H9 (cell line): Measurements from ENCODE around the gene AP2M1. TPM values are rescaled to one million over a fixed set of nuclear protein-coding genes. Genes with fewer than 3 reads are reported as not detected.

Experiments
- DNase-seq: peaks from one replicate; pipeline ENCODE4 v3.0.0-alpha.2; 2017
- H2AFZ ChIP-seq: one replicate; pipeline ENCODE4 v1.6.1; 2013; ENCODE audit warnings: mild to moderate bottlenecking, low read length, control low read depth, moderate library complexity
- H2AK5ac ChIP-seq: 2 replicates; pipeline ENCODE4 v1.6.1; 2013; ENCODE audit warnings: low read length, control low read depth, mixed read lengths; ENCODE audit not compliant: insufficient read length
- H2BK120ac ChIP-seq: one replicate; pipeline ENCODE4 v1.6.1; 2013; ENCODE audit warnings: low read depth, mild to moderate bottlenecking, low read length, control low read depth, inconsistent platforms; ENCODE audit not compliant: poor library complexity, severe bottlenecking
- H2BK12ac ChIP-seq: 2 replicates; pipeline ENCODE4 v1.6.1; 2013; ENCODE audit warnings: low read length, control low read depth, mixed read lengths, low read depth; ENCODE audit not compliant: insufficient read length
- H2BK15ac ChIP-seq: 2 replicates; pipeline ENCODE4 v1.6.1; 2013; ENCODE audit warnings: low read depth, low read length, control low read depth
- H2BK20ac ChIP-seq: one replicate; pipeline ENCODE4 v1.6.1; 2013; ENCODE audit warnings: low read depth, mild to moderate bottlenecking, low read length, control low read depth, inconsistent platforms; ENCODE audit not compliant: poor library complexity, severe bottlenecking
- H2BK5ac ChIP-seq: 2 replicates; pipeline ENCODE4 v1.6.1; 2013; ENCODE audit warnings: low read length, control low read depth, mixed read lengths; ENCODE audit not compliant: insufficient read length
- H3K14ac ChIP-seq: 2 replicates; pipeline ENCODE4 v1.6.1; 2013; ENCODE audit warnings: low read length, control low read depth; ENCODE audit not compliant: insufficient read depth
- H3K18ac ChIP-seq: 2 replicates; pipeline ENCODE4 v1.6.1; 2013; ENCODE audit warnings: low read depth, mild to moderate bottlenecking, mixed read lengths, low read length, control low read depth; ENCODE audit not compliant: insufficient read length
- H3K23ac ChIP-seq: 2 replicates; pipeline ENCODE4 v1.6.1; 2013; ENCODE audit warnings: low read length, control low read depth, mixed read lengths, low read depth; ENCODE audit not compliant: insufficient read length
- H3K23me2 ChIP-seq: 2 replicates; pipeline ENCODE4 v1.6.1; 2013; ENCODE audit warnings: low read depth, mild to moderate bottlenecking, mixed read lengths, low read length, control low read depth; ENCODE audit not compliant: insufficient read length, poor library complexity, severe bottlenecking
- H3K27ac ChIP-seq: 2 replicates; pipeline ENCODE4 v1.5.1; 2013; ENCODE audit warnings: low read length, control low read depth, mixed read lengths, low read depth; ENCODE audit not compliant: insufficient read length
- H3K27me3 ChIP-seq: 2 replicates; pipeline ENCODE4 v1.6.1; 2013; ENCODE audit warnings: low read length, control low read depth, inconsistent platforms; ENCODE audit not compliant: insufficient read depth
- H3K4ac ChIP-seq: 2 replicates; pipeline ENCODE4 v1.6.1; 2013; ENCODE audit warnings: low read depth, mild to moderate bottlenecking, control low read depth, inconsistent platforms, low read length, moderate library complexity
- H3K4me1 ChIP-seq: 2 replicates; pipeline ENCODE4 v1.6.1; 2013; ENCODE audit warnings: low read length, control low read depth, inconsistent platforms; ENCODE audit not compliant: insufficient read depth
- H3K4me2 ChIP-seq: 2 replicates; pipeline ENCODE4 v1.6.1; 2013; ENCODE audit warnings: low read length, control low read depth, mixed read lengths; ENCODE audit not compliant: insufficient read length, insufficient read depth
- H3K56ac ChIP-seq: 2 replicates; pipeline ENCODE4 v1.6.1; 2013; ENCODE audit warnings: low read depth, mild to moderate bottlenecking, mixed read lengths, low read length, control low read depth; ENCODE audit not compliant: insufficient read length
- H3K79me1 ChIP-seq: 2 replicates; pipeline ENCODE4 v1.6.1; 2013; ENCODE audit warnings: low read depth, mild to moderate bottlenecking, moderate library complexity, low read length, control low read depth, inconsistent platforms; ENCODE audit not compliant: insufficient read depth, poor library complexity, severe bottlenecking
- H3K79me2 ChIP-seq: 2 replicates; pipeline ENCODE4 v1.6.1; 2013; ENCODE audit warnings: low read length, control low read depth, inconsistent platforms; ENCODE audit not compliant: insufficient read depth
- H3K9ac ChIP-seq: 2 replicates; pipeline ENCODE4 v1.6.1; 2013; ENCODE audit warnings: low read length, control low read depth, mixed read lengths; ENCODE audit not compliant: insufficient read length; ENCODE audit errors: extremely low read depth
- H3K9me3 ChIP-seq: one replicate; pipeline ENCODE4 v1.6.1; 2013; ENCODE audit warnings: low read depth, low read length, inconsistent platforms; ENCODE audit not compliant: control insufficient read depth
- H3T11ph ChIP-seq: one replicate; pipeline ENCODE4 v1.6.1; 2013; ENCODE audit warnings: mild to moderate bottlenecking, low read length, control low read depth, inconsistent platforms
- H4K20me1 ChIP-seq: one replicate; pipeline ENCODE4 v1.6.1; 2013; ENCODE audit not compliant: control insufficient read depth, insufficient read length, insufficient read depth
- H4K5ac ChIP-seq: 2 replicates; pipeline ENCODE4 v1.6.1; 2013; ENCODE audit warnings: low read depth, mild to moderate bottlenecking, mixed read lengths, low read length, control low read depth; ENCODE audit not compliant: insufficient read length
- H4K8ac ChIP-seq: replicated peaks from 2 replicates; pipeline ENCODE4 v1.6.1; 2013; ENCODE audit warnings: low read length, control low read depth, mixed read lengths, low read depth; ENCODE audit not compliant: insufficient read length
- H4K91ac ChIP-seq: 2 replicates; pipeline ENCODE4 v1.6.1; 2013; ENCODE audit warnings: low read depth, mild to moderate bottlenecking, moderate library complexity, mixed read lengths, low read length, control low read depth; ENCODE audit not compliant: insufficient read length
- H3K27ac Mint-ChIP-seq, 3 experiments: 2 replicates in 2 of 3; 3 replicates in 1 of 3; pipeline ENCODE4 v1.8.0; 2020 to 2021; ENCODE audit warnings: mixed read lengths in 3 of 3, mild to moderate bottlenecking in 1 of 3, moderate library complexity in 1 of 3
- H3K27me3 Mint-ChIP-seq: 2 replicates; pipeline ENCODE4 v1.8.0; 2021; ENCODE audit warnings: low read depth, mild to moderate bottlenecking, moderate library complexity, mixed read lengths
- H3K36me3 Mint-ChIP-seq, 3 experiments: 2 replicates in 2 of 3; 3 replicates in 1 of 3; pipeline ENCODE4 v1.8.0; 2020 to 2021; ENCODE audit warnings: low read depth in 3 of 3, mixed read lengths in 3 of 3; ENCODE audit not compliant: insufficient read depth in 1 of 3
- H3K4me1 Mint-ChIP-seq, 2 experiments: 2 replicates each; pipeline ENCODE4 v1.8.0; 2020; ENCODE audit warnings: mixed read lengths in 2 of 2
- H3K4me3 Mint-ChIP-seq, 2 experiments: 2 replicates in 1 of 2; 3 replicates in 1 of 2; pipeline ENCODE4 v1.8.0; 2020 to 2021; ENCODE audit warnings: mild to moderate bottlenecking in 2 of 2, mixed read lengths in 2 of 2, moderate library complexity in 1 of 2
- H3K9me3 Mint-ChIP-seq, 2 experiments: 2 replicates in 1 of 2; 3 replicates in 1 of 2; pipeline ENCODE4 v1.8.0; 2020; ENCODE audit warnings: mild to moderate bottlenecking in 2 of 2, mixed read lengths in 2 of 2, moderate library complexity in 1 of 2
- CTCF ChIP-seq: fragments of 200-600 bp; sonication (generic); conservative IDR thresholded peaks from 3 replicates; pipeline ENCODE4 v1.8.0; 2021; ENCODE audit warnings: antibody characterized with exemption, mild to moderate bottlenecking
- WGBS: extraction: QIAGEN DNeasy Blood & Tissue Kit; methylation state at CpG from one replicate; pipeline ENCODE4 v1.1.7; 2013; ENCODE audit warnings: missing lambda C conversion rate, low lambda C conversion rate, mixed read lengths; ENCODE audit not compliant: insufficient read length; ENCODE audit errors: extremely low coverage; 5-methylcytosine and 5-hydroxymethylcytosine counted together
- total RNA-seq: library from RNA; stranded (reverse); gene quantifications from 2 replicates; pipeline ENCODE4 v1.2.1, GENCODE V29; 2021

Gene AP2M1
- total RNA-seq, 1 experiment from 2014 or later: 443 TPM

- no peak overlapping the region for H2BK120ac ChIP-seq
- no peak overlapping the region for H3K23ac ChIP-seq
- no peaks in the 10 kb centered on the region for H3K9me3 ChIP-seq
- no peaks in the 10 kb centered on the region for H3K23me2 ChIP-seq
- H4K8ac ChIP-seq: no peak overlapping the region
- H2BK20ac ChIP-seq: no peak overlapping the region
- no peak overlapping the region for H3K4ac ChIP-seq
- no peak overlapping the region for H2AFZ ChIP-seq
- H3K27ac ChIP-seq: no peak overlapping the region
- no peaks in the 10 kb centered on the region for H3K79me2 ChIP-seq
- WGBS: no CpG with 5 or more reads among the region's 9 CpGs
- TF ChIP-seq CTCF: no peak
- H3K79me1 ChIP-seq: no peaks in the 10 kb centered on the region
- no peak overlapping the region for H2AK5ac ChIP-seq
- no peak overlapping the region for H3K9ac ChIP-seq
- H3K27me3 ChIP-seq: no peaks in the 10 kb centered on the region
- H3K18ac ChIP-seq: no peak overlapping the region
- no peak overlapping the region for H2BK12ac ChIP-seq
- Mint-ChIP-seq H3K9me3 (no peaks in the 10 kb centered on the region), H3K27ac (no peak overlapping the region), H3K36me3 (peaks cover 30 to 65% (median 49%) of the 10 kb centered on the region in 3 experiments), H3K4me1 (no peaks in the 10 kb centered on the region), H3K27me3 (no peaks in the 10 kb centered on the region), H3K4me3 (no peak overlapping the region)
- H4K20me1 ChIP-seq: no peaks in the 10 kb centered on the region
- H3K56ac ChIP-seq: no peak overlapping the region
- H4K91ac ChIP-seq: no peak overlapping the region
- DNase-seq: no peak
- H2BK5ac ChIP-seq: no peak overlapping the region
- H3K4me2 ChIP-seq: no peak overlapping the region
- no peak overlapping the region for H4K5ac ChIP-seq
- H3K4me1 ChIP-seq: no peaks in the 10 kb centered on the region
- no peak overlapping the region for H2BK15ac ChIP-seq
- H3K14ac ChIP-seq: no peak overlapping the region
- H3T11ph ChIP-seq: no peak overlapping the region
Observed at GRCh38 chr3:184193991-184194539, 19.4 kb downstream of the AP2M1 start.
